ENCODE measurements around the gene KIAA0930. TPM values are rescaled to one million over a fixed set of nuclear protein-coding genes. Genes with fewer than 3 reads are reported as not detected.

Gene KIAA0930
- polyA plus RNA-seq, 1 of the 3 experiments (the other 2 are of a cell fraction), result 80.8 TPM

DNA sequence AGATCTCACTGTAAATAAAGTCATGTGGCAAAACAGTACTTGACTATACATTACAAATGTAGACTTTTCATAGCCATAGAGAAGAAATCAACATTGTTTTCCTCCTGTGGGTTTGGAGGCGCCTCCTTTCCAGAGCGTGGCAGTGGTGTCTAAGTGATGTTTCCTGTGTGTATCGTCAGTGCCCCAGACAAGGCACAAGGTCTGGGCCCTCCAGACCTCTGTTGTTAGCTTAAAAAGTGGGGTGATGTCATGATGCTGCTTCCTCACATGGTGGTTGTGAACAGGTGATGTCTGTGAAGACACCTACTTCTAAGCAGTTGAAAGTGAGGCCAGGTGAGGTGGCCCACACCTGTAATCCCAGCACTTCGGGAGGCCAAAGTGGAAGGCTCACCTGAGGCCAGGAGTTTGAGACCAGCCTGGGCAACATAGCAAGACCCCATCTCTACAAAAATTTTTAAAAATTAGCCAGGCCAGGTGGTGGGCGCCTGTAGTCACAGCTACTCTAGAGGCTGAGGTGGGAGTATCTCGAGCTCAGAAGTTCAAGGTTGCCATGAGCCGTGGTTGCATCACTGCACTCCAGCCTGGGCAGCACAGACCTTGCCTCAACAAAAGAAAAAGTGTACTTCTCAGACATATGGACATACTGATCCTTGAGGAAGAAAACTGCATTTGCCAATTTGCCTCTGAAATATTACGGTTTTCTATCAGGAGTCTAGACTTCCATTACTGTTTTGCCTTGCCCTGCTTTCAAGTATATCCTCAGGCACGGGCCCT, 61.2 kb downstream of the KIAA0930 start:
- Histone ChIP-seq H3K27me3 (ENCODE audit: insufficient read depth) (no peaks in the 10 kb centered on the region), H2AFZ (ENCODE audit: low read depth) (no peak overlapping the region), H3K36me3 (replicated peaks in 1 of 2; ENCODE audit: control insufficient read depth in 1 of 2, insufficient read depth in 2 of 2, low read length in 1 of 2) (peaks cover 61 to 66% of the 10 kb centered on the region in 2 experiments), H3K4me3 (ENCODE audit: low read depth in 2 of 2, low read length in 1 of 2) (no peak overlapping the region), H3K79me2 (ENCODE audit: insufficient read depth) (peaks cover 87% of the 10 kb centered on the region), H3K9me2 (no peaks in the 10 kb centered on the region), H4K20me1 (ENCODE audit: insufficient read depth) (peaks cover 29% of the 10 kb centered on the region; the same call in 1 of the 2 replicates), H3K4me1 (ENCODE audit: control insufficient read depth in 1 of 2, insufficient read depth in 2 of 2, low read depth in 1 of 2, low read length in 1 of 2) (no peaks in the 10 kb centered on the region), H3K9ac (no peak overlapping the region), H3F3A (replicated peaks; ENCODE audit: insufficient read depth) (no peaks in the 10 kb centered on the region), H3K4me2 (no peak overlapping the region), H3K27ac (ENCODE audit: low read depth in 2 of 2, low read length in 1 of 2) (no peak overlapping the region), H3K9me3 (no peaks in the 10 kb centered on the region)
- whole genome bisulfite sequencing (ENCODE audit: low lambda C conversion rate), result 97% methylated on average over 9 of the region's 9 CpGs
- no peak for DNase-seq
- ChIA-PET POLR2A (no interaction called here), CTCF (no interaction called here)
- TF ChIP-seq, protein P1, sequence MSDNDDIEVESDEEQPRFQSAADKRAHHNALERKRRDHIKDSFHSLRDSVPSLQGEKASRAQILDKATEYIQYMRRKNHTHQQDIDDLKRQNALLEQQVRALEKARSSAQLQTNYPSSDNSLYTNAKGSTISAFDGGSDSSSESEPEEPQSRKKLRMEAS (IDR thresholded peaks at IDR 0.05; ENCODE audit: low read depth), result no peak
- TF ChIP-seq, protein P2, sequence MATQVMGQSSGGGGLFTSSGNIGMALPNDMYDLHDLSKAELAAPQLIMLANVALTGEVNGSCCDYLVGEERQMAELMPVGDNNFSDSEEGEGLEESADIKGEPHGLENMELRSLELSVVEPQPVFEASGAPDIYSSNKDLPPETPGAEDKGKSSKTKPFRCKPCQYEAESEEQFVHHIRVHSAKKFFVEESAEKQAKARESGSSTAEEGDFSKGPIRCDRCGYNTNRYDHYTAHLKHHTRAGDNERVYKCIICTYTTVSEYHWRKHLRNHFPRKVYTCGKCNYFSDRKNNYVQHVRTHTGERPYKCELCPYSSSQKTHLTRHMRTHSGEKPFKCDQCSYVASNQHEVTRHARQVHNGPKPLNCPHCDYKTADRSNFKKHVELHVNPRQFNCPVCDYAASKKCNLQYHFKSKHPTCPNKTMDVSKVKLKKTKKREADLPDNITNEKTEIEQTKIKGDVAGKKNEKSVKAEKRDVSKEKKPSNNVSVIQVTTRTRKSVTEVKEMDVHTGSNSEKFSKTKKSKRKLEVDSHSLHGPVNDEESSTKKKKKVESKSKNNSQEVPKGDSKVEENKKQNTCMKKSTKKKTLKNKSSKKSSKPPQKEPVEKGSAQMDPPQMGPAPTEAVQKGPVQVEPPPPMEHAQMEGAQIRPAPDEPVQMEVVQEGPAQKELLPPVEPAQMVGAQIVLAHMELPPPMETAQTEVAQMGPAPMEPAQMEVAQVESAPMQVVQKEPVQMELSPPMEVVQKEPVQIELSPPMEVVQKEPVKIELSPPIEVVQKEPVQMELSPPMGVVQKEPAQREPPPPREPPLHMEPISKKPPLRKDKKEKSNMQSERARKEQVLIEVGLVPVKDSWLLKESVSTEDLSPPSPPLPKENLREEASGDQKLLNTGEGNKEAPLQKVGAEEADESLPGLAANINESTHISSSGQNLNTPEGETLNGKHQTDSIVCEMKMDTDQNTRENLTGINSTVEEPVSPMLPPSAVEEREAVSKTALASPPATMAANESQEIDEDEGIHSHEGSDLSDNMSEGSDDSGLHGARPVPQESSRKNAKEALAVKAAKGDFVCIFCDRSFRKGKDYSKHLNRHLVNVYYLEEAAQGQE (IDR thresholded peaks at IDR 0.05; ENCODE audit: low read depth, low read length), result no peak
- TF ChIP-seq JUND (IDR thresholded peaks at IDR 0.05) (no peak), RXRA (IDR thresholded peaks at IDR 0.05; ENCODE audit: borderline replicate concordance, low read depth) (no peak), GABPA (IDR thresholded peaks at IDR 0.05; ENCODE audit: low read depth) (no peak), FOSL2 (IDR thresholded peaks at IDR 0.05; ENCODE audit: borderline replicate concordance, low read depth) (no peak), EZH2phosphoT487 (IDR thresholded peaks at IDR 0.05; ENCODE audit: borderline replicate concordance, low read depth) (no peak), CHD2 (IDR thresholded peaks at IDR 0.05; ENCODE audit: low read length, partially characterized antibody) (no peak), TCF12 (IDR thresholded peaks at IDR 0.05) (no peak), MEF2A (IDR thresholded peaks at IDR 0.05; ENCODE audit: borderline replicate concordance, low read depth) (no peak), MXI1 (IDR thresholded peaks at IDR 0.05; ENCODE audit: low read depth, low read length) (no peak), NFIC (IDR thresholded peaks at IDR 0.05; ENCODE audit: borderline replicate concordance) (no peak)
- TF ChIP-seq, protein P3, sequence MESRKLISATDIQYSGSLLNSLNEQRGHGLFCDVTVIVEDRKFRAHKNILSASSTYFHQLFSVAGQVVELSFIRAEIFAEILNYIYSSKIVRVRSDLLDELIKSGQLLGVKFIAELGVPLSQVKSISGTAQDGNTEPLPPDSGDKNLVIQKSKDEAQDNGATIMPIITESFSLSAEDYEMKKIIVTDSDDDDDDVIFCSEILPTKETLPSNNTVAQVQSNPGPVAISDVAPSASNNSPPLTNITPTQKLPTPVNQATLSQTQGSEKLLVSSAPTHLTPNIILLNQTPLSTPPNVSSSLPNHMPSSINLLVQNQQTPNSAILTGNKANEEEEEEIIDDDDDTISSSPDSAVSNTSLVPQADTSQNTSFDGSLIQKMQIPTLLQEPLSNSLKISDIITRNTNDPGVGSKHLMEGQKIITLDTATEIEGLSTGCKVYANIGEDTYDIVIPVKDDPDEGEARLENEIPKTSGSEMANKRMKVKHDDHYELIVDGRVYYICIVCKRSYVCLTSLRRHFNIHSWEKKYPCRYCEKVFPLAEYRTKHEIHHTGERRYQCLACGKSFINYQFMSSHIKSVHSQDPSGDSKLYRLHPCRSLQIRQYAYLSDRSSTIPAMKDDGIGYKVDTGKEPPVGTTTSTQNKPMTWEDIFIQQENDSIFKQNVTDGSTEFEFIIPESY (IDR thresholded peaks at IDR 0.05; ENCODE audit: borderline replicate concordance, low read depth), result no peak
- TF ChIP-seq, protein P4, sequence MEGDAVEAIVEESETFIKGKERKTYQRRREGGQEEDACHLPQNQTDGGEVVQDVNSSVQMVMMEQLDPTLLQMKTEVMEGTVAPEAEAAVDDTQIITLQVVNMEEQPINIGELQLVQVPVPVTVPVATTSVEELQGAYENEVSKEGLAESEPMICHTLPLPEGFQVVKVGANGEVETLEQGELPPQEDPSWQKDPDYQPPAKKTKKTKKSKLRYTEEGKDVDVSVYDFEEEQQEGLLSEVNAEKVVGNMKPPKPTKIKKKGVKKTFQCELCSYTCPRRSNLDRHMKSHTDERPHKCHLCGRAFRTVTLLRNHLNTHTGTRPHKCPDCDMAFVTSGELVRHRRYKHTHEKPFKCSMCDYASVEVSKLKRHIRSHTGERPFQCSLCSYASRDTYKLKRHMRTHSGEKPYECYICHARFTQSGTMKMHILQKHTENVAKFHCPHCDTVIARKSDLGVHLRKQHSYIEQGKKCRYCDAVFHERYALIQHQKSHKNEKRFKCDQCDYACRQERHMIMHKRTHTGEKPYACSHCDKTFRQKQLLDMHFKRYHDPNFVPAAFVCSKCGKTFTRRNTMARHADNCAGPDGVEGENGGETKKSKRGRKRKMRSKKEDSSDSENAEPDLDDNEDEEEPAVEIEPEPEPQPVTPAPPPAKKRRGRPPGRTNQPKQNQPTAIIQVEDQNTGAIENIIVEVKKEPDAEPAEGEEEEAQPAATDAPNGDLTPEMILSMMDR (IDR thresholded peaks at IDR 0.05), result no peak
